ENCODE data around the gene LILRA5.
"Not testable (repeated sequence)": the region's sequence is repeated elsewhere in the genome, so short reads cannot be mapped to it uniquely, and the experiment has no call there.

Gene LILRA5

DNA sequence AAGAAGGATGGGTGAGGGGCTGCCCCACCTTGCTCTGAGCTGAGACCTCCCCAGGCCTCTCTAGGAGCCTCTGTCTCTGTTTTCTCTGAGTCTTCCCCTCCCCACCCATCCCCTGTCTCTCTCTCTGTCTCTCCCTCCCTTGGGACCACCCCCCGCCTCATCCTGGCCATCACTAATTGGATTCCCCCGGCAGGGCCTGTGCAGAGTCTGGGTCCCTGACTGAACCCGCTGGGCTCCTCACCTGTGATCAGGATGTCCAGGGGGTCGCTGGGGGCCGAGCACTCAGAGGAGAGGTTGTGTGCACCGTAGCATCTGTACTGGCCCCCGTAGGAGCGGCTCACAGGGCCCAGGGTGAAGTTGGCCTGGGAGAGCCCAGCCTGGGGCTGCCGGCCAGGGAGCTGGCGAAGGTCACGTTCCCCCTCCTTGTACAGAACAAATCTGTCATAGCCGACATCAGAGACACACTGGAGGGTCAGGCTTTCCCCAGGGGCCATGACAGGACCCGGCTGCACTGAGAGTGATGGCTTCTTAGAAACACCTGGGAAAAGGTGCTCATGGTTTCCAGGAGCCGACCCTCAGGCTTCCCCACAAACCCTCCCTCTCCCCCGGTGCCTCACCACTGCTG is 34.3 kb downstream of the LILRA5 start:
- intact Hi-C loops (cut with DNase I); DNase-seq: not testable (repeated sequence)

DNA sequence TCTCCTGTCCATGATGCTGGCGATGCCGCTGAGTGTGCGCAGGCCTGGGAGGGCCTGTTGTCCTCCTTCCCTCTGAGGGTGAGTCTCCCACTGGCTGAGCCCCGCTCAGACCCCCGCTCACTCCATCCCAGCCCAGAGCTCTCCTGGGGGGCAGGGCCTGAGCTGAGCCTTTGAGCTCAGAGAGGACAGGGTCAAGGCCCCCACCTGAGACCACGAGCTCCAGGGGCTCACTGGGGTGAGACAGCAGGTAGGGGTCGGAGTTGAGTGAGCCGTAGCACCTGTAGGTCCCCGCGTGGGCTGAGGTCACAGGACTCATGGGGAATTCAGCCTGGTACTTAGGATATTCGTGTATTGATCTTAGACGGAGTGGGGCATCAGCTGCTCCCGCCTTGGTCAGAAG is 34.9 kb downstream of the LILRA5 start:
- intact Hi-C loops (cut with DNase I); DNase-seq: not testable (repeated sequence)

DNA sequence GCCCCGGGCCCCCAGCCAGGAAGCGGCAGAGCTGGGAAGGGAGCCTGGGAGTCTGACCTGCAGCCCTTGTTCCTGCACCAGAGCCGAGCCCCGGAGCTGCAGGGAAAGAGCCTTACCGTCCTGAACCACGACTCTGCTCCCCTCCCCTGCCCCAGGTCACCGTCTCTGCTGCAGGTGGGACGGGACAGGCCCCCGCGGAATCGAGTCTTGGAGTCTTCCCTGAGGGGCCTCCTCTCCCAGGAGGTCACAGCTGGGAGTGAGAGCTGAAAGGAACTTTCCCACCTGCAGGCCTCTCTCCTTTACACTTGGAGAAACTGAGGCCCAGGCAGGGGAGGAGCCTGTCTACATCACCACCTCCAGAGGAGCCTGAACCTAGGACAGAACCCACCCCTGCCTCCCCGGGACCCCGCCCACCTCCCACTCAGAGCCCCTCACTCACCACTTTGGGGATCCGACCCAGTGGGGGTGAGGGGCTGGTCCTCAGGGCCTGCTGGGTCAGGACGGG is 35.8 kb downstream of the LILRA5 start:
- DNase-seq; intact Hi-C loops (cut with DNase I): not testable (repeated sequence)

GRCh38 chr19:54275951-54276350 is 37.0 kb downstream of the LILRA5 start:
- intact Hi-C loops (cut with DNase I): no loop called here
- DNase-seq: no peak

DNA sequence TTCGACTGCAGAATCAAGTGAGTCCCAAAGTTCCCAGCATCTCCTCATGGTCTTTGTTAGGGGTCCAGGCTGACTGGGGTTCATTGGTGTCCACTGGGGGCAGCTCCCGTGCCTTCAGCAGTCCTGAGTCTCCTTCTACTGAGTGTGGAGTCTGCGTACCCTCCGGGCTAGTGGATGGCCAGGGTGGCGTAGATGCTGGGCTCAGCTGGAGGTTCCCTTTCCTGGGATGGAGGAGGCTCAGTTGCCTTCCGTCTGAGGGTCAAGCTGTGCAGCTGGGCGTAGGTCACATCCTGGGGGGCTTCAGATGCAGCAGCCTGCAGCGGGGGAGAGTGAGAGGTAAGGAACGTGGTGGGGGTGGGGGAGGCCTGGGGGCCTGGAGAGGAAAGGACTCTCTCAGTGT is 38.5 kb downstream of the LILRA5 start:
- DNase-seq; intact Hi-C loops (cut with DNase I): not testable (repeated sequence)

GRCh38 chr19:54273821-54274220 is 39.1 kb downstream of the LILRA5 start:
- intact Hi-C loops (cut with DNase I): no loop called here
- DNase-seq: no peak

- DNase-seq; intact Hi-C loops (cut with DNase I): not testable (repeated sequence)
These were observed 40.8 kb downstream of the LILRA5 start for GRCh38 chr19:54272181-54272580.

- DNase-seq; intact Hi-C loops (cut with DNase I): not testable (repeated sequence)
These were observed 41.4 kb downstream of the LILRA5 start for GRCh38 chr19:54271587-54271986.

- intact Hi-C loops (cut with DNase I): no loop called here
- peak in 1 of 10 donors; percentile 34 for DNase-seq
These were observed 41.9 kb downstream of the LILRA5 start for GRCh38 chr19:54271106-54271505.

DNA sequence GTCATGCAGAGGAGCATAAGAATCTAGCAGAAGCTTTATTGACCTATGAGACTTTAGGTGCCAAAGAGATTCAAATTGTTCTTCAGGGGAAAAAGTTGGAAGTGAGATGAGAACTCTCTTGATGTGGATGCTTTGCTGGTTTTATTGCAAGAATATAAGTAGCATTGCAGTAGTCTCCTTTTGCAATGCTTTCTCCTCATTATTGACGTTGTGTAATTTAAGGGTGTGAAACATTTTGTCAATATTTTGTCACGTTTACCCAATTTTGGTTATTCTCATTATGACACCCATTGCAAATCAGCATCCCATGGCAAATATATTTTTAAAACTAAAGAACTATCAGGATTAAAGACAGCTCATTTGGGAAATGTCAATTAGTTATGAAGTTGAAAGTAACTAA is 44.0 kb downstream of the LILRA5 start:
- intact Hi-C loops (cut with DNase I): no loop called here
- no peak for DNase-seq

DNA sequence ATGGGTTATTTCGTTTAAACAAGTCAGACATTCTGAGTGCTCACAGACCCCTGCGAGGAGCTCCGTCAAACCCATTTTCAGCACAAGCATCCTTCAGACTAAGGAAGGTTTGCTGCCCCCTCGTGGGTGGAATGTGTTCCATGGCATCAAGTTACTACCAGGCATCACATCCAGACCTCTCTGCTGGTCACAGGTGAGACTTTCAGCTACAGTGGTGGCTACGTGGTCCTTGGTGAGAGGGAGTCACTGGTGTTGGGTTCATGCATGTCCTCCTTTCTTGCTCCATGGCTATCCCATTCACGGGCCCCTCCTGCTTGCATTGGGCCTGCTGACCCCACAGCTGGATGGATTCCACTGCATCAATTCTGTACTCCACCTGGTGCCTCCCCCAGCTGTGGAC is 46.8 kb downstream of the LILRA5 start:
- peak in 7 of 10 donors; percentile 39 to 88 (median 62) for DNase-seq
- intact Hi-C loops (cut with DNase I): no loop called here

- no peak for DNase-seq
- intact Hi-C loops (cut with DNase I): no loop called here
These were observed 50.5 kb downstream of the LILRA5 start for GRCh38 chr19:54262470-54262869.

- intact Hi-C loops (cut with DNase I): no loop called here
- DNase-seq: peak in 1 of 10 donors; percentile 40
These were observed 50.9 kb downstream of the LILRA5 start for GRCh38 chr19:54262066-54262465.

DNA sequence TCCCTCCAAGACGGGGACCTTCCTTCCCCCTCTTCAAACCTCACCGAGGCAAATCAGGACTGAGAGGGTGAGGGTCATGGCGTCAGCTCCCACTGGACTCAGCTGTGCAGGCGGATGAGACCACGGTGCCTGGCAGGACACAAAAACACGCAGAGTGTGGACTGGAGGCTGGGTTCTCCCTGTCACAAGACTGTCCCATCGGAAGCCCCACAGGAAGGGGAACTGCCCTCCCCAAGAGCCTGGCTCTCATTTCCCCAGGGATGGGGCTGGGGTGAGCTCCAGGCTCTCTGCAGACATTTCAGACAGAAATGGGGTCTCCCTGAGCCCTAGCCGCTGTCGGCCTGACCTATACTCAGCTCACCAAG is 55.9 kb downstream of the LILRA5 start, which contains the start of gene LILRB5:
Gene LILRB5 (minus strand): TSS at position 158 of the 365 bp plus-strand sequence. CDS start 80 bp downstream, at position 78.
- intact Hi-C loops (cut with DNase I): no loop called here
- DNase-seq: peak in 1 of 10 donors; percentile 33
